Measurements from ENCODE around the gene CMTR1.

The CMTR1 gene

GRCh38 chr6:37479266-37479854 lies 46.3 kb downstream of the CMTR1 start:
- DNase-seq (ENCODE audit: low read depth): no peak

- DNase-seq (ENCODE audit: low read depth): no peak
These were observed 47.2 kb downstream of the CMTR1 start for GRCh38 chr6:37480118-37480736.

GRCh38 chr6:37480951-37481534 lies 48.0 kb downstream of the CMTR1 start:
- DNase-seq (ENCODE audit: low read depth): no peak

- no peak for DNase-seq (ENCODE audit: low read depth)
These were observed 48.9 kb downstream of the CMTR1 start for GRCh38 chr6:37481711-37482605.

- no peak for DNase-seq (ENCODE audit: low read depth)
These were observed 49.7 kb downstream of the CMTR1 start for GRCh38 chr6:37482606-37483251.

- DNase-seq (ENCODE audit: low read depth): no peak
These were observed 50.4 kb downstream of the CMTR1 start for GRCh38 chr6:37483252-37483901.

GRCh38 chr6:37483917-37484785 lies 51.1 kb downstream of the CMTR1 start:
- DNase-seq (ENCODE audit: low read depth): peak; percentile 11

- no peak for DNase-seq (ENCODE audit: low read depth)
These were observed 51.8 kb downstream of the CMTR1 start for GRCh38 chr6:37484786-37485170.

GRCh38 chr6:37485291-37485702 lies 52.3 kb downstream of the CMTR1 start:
- no peak for DNase-seq (ENCODE audit: low read depth)

- no peak for DNase-seq (ENCODE audit: low read depth)
These were observed 53.3 kb downstream of the CMTR1 start for GRCh38 chr6:37486121-37486839.

- DNase-seq (ENCODE audit: low read depth): no peak
These were observed 54.8 kb downstream of the CMTR1 start for GRCh38 chr6:37487591-37488380.

GRCh38 chr6:37488476-37488875 lies 55.5 kb downstream of the CMTR1 start:
- DNase-seq (ENCODE audit: low read depth): no peak

- no peak for DNase-seq (ENCODE audit: low read depth)
These were observed 56.8 kb downstream of the CMTR1 start for GRCh38 chr6:37489697-37490336.

GRCh38 chr6:37490536-37491170 lies 57.6 kb downstream of the CMTR1 start:
- peak; percentile 24 for DNase-seq (ENCODE audit: low read depth)

- DNase-seq (ENCODE audit: low read depth): no peak
These were observed 58.3 kb downstream of the CMTR1 start for GRCh38 chr6:37491171-37491829.

- DNase-seq (ENCODE audit: low read depth): no peak
These were observed 58.8 kb downstream of the CMTR1 start for GRCh38 chr6:37491830-37492208.

GRCh38 chr6:37492236-37492972 lies 59.4 kb downstream of the CMTR1 start:
- no peak for DNase-seq (ENCODE audit: low read depth)
